ENCODE data around the gene MCC.
A peak's percentile ranks its signal among the peaks of the same experiment; 100 is the strongest.

MCC gene

GRCh38 chr5:113448252-113448651 lies 40.0 kb downstream of the MCC start:
- TF ChIP-seq ZNF8 (CRISPR knock-in tag; IDR thresholded peaks at IDR 0.05): no peak
- no peak for TF ChIP-seq ESRRG (CRISPR knock-in tag; IDR thresholded peaks at IDR 0.05)
- TF ChIP-seq, protein P1, sequence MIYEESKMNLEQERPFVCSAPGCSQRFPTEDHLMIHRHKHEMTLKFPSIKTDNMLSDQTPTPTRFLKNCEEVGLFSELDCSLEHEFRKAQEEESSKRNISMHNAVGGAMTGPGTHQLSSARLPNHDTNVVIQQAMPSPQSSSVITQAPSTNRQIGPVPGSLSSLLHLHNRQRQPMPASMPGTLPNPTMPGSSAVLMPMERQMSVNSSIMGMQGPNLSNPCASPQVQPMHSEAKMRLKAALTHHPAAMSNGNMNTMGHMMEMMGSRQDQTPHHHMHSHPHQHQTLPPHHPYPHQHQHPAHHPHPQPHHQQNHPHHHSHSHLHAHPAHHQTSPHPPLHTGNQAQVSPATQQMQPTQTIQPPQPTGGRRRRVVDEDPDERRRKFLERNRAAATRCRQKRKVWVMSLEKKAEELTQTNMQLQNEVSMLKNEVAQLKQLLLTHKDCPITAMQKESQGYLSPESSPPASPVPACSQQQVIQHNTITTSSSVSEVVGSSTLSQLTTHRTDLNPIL (CRISPR knock-in tag; IDR thresholded peaks at IDR 0.05; ENCODE audit: low read depth): no peak
- TF ChIP-seq ISL1 (CRISPR knock-in tag; IDR thresholded peaks at IDR 0.05): 0 out of 2 replicates have a peak, but pooled peaks have one; percentile 10
- TF ChIP-seq CSRNP3 (CRISPR knock-in tag; IDR thresholded peaks at IDR 0.05): no peak
- no peak for TF ChIP-seq TSHZ2 (CRISPR knock-in tag; IDR thresholded peaks at IDR 0.05)
- ATAC-seq: no peak

DNA sequence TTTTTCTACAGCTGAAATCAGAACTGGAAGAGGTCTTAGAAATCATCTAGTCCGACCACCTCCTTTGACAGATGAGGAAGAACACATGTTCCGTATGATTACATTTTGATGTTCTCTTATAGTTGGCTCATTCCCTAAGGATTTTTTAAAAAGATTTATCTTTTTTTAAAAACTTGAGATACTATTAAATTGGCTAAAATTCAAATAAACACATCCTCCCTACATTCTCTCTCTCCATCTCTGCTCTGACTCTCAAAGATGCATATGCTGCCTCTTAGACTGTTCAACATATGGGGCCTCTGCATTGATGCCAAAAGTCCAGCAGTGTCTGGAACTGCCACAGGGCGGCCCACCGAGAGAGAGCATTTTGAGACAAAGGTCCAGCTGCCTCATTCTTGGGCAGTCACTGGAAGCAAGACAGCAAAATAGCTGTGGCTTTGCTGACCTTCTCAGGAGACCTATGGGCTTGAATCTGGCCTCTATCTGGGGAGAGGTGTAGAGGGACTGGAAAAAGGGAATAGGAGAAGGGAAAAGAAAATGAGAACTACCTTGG lies 40.7 kb downstream of the MCC start:
- TF ChIP-seq ZNF8 (CRISPR knock-in tag; IDR thresholded peaks at IDR 0.05): no peak
- no peak for TF ChIP-seq PPARA (CRISPR knock-in tag; IDR thresholded peaks at IDR 0.05; ENCODE audit: borderline replicate concordance)
- TF ChIP-seq TOX (CRISPR knock-in tag; IDR thresholded peaks at IDR 0.05; ENCODE audit: borderline replicate concordance): no peak
- TF ChIP-seq ZNF70 (CRISPR knock-in tag; IDR thresholded peaks at IDR 0.05): no peak
- TF ChIP-seq BACH2 (CRISPR knock-in tag; IDR thresholded peaks at IDR 0.05; ENCODE audit: borderline replicate concordance): no peak
- TF ChIP-seq ISL1 (CRISPR knock-in tag; IDR thresholded peaks at IDR 0.05): no peak
- TF ChIP-seq SNAI2 (CRISPR knock-in tag; IDR thresholded peaks at IDR 0.05): no peak
- no peak for TF ChIP-seq ZFP3 (CRISPR knock-in tag; IDR thresholded peaks at IDR 0.05)
- no peak for TF ChIP-seq PATZ1 (CRISPR knock-in tag; IDR thresholded peaks at IDR 0.05; ENCODE audit: borderline replicate concordance)
- no peak for TF ChIP-seq CSRNP3 (CRISPR knock-in tag; IDR thresholded peaks at IDR 0.05)
- TF ChIP-seq ZNF565 (CRISPR knock-in tag; conservative IDR thresholded peaks at IDR 0.05; ENCODE audit: low read depth): no peak
- no peak for TF ChIP-seq GLIS3 (CRISPR knock-in tag; IDR thresholded peaks at IDR 0.05)
- TF ChIP-seq TCF4 (CRISPR knock-in tag; IDR thresholded peaks at IDR 0.05; ENCODE audit: borderline replicate concordance): no peak
- no peak for TF ChIP-seq RARB (CRISPR knock-in tag; IDR thresholded peaks at IDR 0.05)
- no peak for TF ChIP-seq ESRRG (CRISPR knock-in tag; IDR thresholded peaks at IDR 0.05)
- no peak for TF ChIP-seq ZFP30 (CRISPR knock-in tag; IDR thresholded peaks at IDR 0.05)
- TF ChIP-seq ARNTL (CRISPR knock-in tag; IDR thresholded peaks at IDR 0.05; ENCODE audit: borderline replicate concordance, low read depth): no peak
- no peak for TF ChIP-seq ZC3H10 (CRISPR knock-in tag; IDR thresholded peaks at IDR 0.05)
- TF ChIP-seq CSDC2 (CRISPR knock-in tag; IDR thresholded peaks at IDR 0.05): no peak
- TF ChIP-seq, protein P1 (CRISPR knock-in tag; IDR thresholded peaks at IDR 0.05; ENCODE audit: low read depth): no peak
- peak; percentile 77 for ATAC-seq
